ENCODE results near the gene DCST2.
A peak's percentile ranks its signal among the peaks of the same experiment; 100 is the strongest.

The DCST2 gene

DNA sequence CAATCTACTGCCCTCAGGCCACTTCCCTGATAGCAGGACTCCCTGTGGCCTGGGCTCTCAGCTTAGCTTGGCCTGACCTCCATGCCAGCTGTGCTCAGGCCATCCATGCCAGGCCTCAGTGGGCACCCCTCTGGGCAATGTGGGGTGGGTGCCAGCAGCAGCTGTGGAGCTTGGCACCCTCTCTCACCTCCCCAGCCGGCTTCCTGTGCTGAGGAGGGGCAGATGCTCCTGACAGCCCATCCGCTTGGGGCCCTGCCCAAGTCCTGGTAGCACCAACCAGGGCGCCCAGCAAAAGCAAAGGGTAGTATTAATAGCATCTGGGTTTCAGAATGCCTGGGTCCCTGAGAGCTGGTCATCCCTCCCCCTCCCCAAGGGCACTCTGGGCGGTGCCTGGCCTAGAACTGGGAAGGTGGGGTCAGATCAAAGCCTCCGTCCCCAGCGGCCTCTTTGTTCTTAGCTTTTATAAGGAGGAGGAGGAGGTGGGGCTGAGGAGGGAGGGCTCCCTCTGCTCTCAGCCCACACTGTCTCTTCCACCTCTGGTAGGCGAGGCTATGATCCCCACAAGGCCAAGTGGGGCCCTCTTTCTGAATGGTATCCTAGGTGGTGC is 36.1 kb upstream of the DCST2 start:
- no peak for DNase-seq

- DNase-seq, result no peak
Measured at GRCh38 chr1:155068599-155068998, 35.0 kb upstream of the DCST2 start.

DNA sequence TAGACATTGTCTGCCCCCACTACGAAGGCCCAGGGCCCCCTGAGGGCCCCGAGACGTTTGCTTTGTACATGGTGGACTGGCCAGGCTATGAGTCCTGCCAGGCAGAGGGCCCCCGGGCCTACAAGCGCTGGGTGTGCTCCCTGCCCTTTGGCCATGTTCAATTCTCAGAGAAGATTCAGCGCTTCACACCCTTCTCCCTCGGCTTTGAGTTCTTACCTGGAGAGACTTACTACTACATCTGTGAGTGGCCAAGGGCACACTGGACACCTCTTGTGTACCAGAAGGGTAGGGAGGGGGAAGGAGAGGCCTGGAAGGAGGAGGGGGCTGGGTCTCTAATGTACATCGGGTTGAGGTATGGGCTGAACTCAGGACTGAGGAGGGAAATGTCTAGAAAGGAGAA is 33.2 kb upstream of the DCST2 start:
- DNase-seq, result no peak

GRCh38 chr1:155064832-155065429 is 31.4 kb upstream of the DCST2 start:
- DNase-seq, result no peak

GRCh38 chr1:155064111-155064831 is 30.7 kb upstream of the DCST2 start:
- DNase-seq, result no peak

GRCh38 chr1:155063550-155064110 is 30.0 kb upstream of the DCST2 start, which contains the start of gene EFNA4:
EFNA4 (plus strand) TSS chr1:155063740; CDS start chr1:155063824, 84 bp downstream.
- no peak for DNase-seq

GRCh38 chr1:155062702-155063411 is 29.3 kb upstream of the DCST2 start:
- no peak for DNase-seq

GRCh38 chr1:155062151-155062686 is 28.6 kb upstream of the DCST2 start:
- DNase-seq, result no peak

GRCh38 chr1:155061381-155062150 is 28.0 kb upstream of the DCST2 start:
- DNase-seq, result peak; percentile 69

DNA sequence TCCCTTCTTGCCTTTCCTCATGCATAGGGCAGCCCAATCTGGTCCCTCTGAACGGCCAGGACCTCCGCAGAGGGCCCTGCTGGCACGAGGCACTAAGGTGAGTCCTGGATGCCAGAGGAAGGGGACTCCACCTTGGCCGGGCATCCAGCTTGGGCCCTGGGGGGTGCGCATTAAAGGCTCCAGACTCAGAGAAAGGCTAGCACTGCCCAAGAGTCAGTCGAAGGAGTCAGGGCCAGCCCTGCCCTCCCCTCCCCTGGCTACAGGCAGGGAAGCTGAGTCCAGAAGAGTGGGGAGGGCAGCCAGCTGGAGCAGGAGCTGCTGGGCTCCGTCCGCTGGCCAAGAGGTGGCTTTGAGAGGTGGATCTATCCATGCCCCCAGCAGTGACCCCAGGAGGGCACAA is 27.2 kb upstream of the DCST2 start:
- no peak for DNase-seq

DNA sequence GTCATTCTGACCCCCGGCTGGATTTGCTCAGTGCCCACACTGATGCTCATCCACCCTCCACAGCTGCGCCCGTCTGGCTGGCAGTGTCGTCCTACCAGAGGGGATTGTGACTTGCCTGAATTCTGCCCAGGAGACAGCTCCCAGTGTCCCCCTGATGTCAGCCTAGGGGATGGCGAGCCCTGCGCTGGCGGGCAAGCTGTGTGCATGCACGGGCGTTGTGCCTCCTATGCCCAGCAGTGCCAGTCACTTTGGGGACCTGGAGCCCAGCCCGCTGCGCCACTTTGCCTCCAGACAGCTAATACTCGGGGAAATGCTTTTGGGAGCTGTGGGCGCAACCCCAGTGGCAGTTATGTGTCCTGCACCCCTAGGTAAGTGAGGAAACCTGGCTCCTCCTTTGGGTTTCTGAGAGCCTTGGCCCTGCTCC is 24.2 kb upstream of the DCST2 start:
- no peak for DNase-seq

- no peak for DNase-seq
Measured at GRCh38 chr1:155057104-155057503, 23.5 kb upstream of the DCST2 start.

- DNase-seq, result no peak
Measured at GRCh38 chr1:155053531-155054105, 20.0 kb upstream of the DCST2 start.

- DNase-seq, result no peak
Measured at GRCh38 chr1:155052439-155053395, 19.1 kb upstream of the DCST2 start.

- no peak for DNase-seq
Measured at GRCh38 chr1:155051777-155052398, 18.3 kb upstream of the DCST2 start.

DNA sequence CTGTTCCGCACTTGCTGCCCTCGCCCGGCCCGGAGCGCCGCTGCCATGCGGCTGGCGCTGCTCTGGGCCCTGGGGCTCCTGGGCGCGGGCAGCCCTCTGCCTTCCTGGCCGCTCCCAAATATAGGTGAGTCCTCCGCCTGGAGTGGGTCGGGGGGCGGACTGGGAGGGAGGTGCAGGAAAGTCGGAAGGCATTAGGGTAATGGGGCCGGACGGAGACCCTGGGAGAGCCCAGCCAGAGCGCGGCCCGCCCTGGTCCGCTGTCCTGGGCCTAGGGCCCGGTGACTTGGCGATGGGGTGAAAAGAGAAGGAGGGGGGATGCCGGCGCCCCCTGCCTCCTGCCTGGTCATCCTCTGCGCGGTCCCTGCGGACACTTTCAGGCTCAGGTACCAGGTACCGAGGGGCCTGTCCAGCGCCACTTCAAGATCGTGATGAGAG is 17.8 kb upstream of the DCST2 start:
- DNase-seq, result no peak

DNA sequence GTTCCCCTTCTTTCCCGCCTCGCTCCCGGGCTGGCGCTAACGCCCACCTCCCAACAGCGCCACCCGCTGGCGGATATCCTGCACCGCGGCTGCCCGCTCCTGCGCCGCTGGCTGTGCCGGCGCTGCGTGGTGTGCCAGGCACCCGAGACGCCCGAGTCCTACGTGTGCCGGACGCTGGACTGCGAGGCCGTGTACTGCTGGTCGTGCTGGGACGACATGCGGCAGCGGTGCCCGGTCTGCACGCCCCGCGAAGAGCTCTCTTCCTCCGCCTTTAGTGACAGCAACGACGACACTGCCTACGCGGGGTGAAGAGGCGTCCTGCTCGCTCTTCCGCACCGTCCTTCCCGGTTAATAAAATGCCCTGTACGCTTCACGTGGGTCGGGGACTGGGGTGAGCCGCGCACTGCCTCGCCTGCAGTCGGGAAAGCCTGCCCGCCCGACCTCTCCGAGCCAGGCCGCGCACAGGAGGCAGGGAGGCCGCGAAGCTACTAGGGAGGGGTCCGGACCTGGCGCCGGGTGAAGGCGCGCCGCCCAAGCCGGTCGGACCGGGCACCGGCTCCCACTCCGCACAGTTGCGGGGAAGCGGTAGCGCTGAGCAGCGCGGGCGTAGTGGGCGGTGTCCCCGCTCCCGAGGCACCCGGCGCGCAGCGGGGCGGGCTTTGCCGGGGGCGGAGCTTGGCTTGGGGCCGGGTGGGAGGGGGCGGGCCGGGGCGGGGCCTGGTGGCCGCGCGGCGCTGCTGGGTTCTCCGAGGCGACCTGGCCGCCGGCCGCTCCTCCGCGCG is 17.2 kb upstream of the DCST2 start, which contains the start of gene ADAM15:
TSS of gene ADAM15 (plus strand) at position 757 of the 782 bp plus-strand sequence. CDS start 71 bp downstream, outside the sequence.
- DNase-seq, result peak; percentile 89

GRCh38 chr1:155049651-155050559 is 16.3 kb upstream of the DCST2 start:
- DNase-seq, result no peak

Data from NCI-H774 (cell line).